C4-2B (cell line): ENCODE data around the gene HOXB5.

Source experiments
- H3K27ac ChIP-seq: fragments of 450-650 bp; 2 replicates; pipeline ENCODE4 v1.5.1; 2017
- ZFX ChIP-seq: fragments of 450-650 bp; IDR thresholded peaks from 2 replicates; pipeline ENCODE4 v1.6.1; 2017
- TF ChIP-seq, protein P1 (sequence below): fragments of 450-650 bp; conservative IDR thresholded peaks from 2 replicates; pipeline ENCODE4 v1.5.1; 2017; ENCODE audit warnings: mild to moderate bottlenecking

The HOXB5 gene

GRCh38 chr17:48593126-48593829 is at the start of gene HOXB5:
Gene HOXB5, minus strand, starts transcription at chr17:48593779. Its CDS starts 97 bp downstream, at chr17:48593682.
- no peak within 1 kb of the TSS for H3K27ac ChIP-seq
- TF ChIP-seq ZFX, result no peak
- TF ChIP-seq, protein P1, sequence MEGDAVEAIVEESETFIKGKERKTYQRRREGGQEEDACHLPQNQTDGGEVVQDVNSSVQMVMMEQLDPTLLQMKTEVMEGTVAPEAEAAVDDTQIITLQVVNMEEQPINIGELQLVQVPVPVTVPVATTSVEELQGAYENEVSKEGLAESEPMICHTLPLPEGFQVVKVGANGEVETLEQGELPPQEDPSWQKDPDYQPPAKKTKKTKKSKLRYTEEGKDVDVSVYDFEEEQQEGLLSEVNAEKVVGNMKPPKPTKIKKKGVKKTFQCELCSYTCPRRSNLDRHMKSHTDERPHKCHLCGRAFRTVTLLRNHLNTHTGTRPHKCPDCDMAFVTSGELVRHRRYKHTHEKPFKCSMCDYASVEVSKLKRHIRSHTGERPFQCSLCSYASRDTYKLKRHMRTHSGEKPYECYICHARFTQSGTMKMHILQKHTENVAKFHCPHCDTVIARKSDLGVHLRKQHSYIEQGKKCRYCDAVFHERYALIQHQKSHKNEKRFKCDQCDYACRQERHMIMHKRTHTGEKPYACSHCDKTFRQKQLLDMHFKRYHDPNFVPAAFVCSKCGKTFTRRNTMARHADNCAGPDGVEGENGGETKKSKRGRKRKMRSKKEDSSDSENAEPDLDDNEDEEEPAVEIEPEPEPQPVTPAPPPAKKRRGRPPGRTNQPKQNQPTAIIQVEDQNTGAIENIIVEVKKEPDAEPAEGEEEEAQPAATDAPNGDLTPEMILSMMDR, result 0 out of 2 replicates have a peak, but pooled peaks have one; percentile 68

GRCh38 chr17:48642843-48643696 is 49.5 kb upstream of the HOXB5 start:
- H3K27ac ChIP-seq, result no peak overlapping the region
- TF ChIP-seq ZFX, result no peak
- TF ChIP-seq, protein P1, result no peak

- no peak overlapping the region for H3K27ac ChIP-seq
- TF ChIP-seq ZFX, result no peak
- TF ChIP-seq, protein P1, result no peak
Measured at GRCh38 chr17:48642059-48642842, 48.7 kb upstream of the HOXB5 start.

DNA sequence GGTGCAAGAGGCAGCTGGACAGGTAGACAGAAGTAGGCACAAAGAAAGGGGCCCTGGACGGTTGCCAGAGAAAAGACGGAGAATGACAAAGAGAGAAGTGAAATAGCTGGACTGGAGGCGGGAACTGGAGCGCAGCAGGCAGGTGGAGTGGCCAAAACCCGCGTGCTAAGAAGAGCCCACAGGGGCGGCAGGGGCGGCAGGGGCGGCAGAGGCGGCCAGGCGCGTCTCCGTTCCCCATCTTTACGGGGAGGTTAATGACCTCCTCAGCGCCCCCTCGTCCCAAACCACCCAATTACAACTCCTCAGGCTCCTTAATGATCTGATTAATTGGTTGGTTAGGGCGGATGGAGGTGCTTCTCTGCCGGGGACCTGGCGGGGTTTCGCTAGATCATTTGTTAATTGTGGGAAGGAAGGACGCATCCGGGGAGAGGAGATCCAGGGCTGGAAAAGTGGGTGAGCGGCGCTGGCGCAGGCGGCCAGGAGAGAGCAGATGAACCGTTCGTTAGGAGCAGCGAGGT is 48.0 kb upstream of the HOXB5 start:
- no peak overlapping the region for H3K27ac ChIP-seq

DNA sequence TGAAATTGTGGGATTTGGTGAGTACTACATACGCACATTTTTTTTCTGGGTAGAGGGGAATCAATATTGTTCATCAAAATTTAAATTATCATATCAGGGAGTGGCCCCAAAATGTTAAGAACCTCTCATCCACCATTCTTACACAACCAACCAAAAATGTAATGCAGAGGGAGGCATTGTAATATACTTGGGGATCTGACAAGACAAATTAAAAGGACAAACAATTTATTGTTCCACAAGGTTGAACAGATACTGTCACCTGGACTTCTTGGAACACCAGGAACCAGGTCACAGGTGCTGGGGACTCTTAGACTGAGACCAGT is 47.2 kb upstream of the HOXB5 start:
- H3K27ac ChIP-seq, result no peak overlapping the region
- TF ChIP-seq, protein P1, result no peak
- TF ChIP-seq ZFX, result no peak

More for the DNA sequence above, 48.0 kb upstream of the HOXB5 start:
- TF ChIP-seq ZFX, result no peak
- TF ChIP-seq, protein P1, result no peak

DNA sequence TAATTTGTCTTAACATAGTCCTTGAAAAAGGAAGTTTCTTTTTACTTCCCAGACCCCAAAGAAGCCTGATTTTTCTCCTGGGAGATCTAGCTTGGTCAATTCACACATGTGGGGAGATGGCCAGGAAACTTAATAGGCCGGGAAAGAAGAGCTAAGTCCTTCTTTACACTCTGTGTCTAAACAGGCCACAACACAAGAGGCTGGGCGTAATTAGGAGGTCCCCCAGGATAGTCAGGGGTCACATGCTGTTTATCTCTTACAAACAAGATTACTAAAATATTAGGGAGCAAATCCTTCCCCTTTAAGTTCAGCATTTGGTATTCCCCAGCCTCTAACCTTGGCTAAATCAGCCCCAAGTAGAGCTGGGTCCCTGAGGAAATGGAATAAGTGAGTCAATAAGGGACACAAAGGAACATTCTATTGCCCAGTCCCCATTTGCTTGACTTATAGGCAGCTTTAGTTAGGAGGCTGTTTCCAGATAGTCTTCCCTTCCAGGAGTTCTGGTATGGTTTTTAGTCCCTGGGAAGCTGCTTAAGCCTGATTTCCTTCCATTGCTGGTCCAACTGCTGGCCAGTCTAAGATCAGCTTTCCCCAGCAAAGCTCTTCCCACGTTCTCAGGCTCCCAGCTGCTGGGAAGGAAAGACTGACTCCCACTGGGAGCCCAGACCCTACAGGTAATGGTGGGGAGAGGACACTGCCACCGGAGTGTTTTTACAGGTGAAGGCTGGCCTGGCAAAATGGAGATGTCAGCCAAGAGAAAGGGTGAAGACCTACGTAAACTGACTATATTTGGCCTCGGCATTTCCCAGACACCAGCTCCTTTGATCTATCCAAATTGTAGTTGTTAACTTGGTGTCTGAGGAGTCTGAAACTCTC is 46.6 kb upstream of the HOXB5 start:
- no peak overlapping the region for H3K27ac ChIP-seq
- no peak for TF ChIP-seq ZFX
- TF ChIP-seq, protein P1, result no peak
